ENCODE measurements around the gene RPS6KA2. TPM values are rescaled to one million over a fixed set of nuclear protein-coding genes. Genes with fewer than 3 reads are reported as not detected.
A peak's percentile ranks its signal among the peaks of the same experiment; 100 is the strongest.
"Not testable (repeated sequence)": the region's sequence is repeated elsewhere in the genome, so short reads cannot be mapped to it uniquely, and the experiment has no call there.

RPS6KA2 gene
- total RNA-seq, 1 experiment from 2014 or later, result 32.6 TPM

DNA sequence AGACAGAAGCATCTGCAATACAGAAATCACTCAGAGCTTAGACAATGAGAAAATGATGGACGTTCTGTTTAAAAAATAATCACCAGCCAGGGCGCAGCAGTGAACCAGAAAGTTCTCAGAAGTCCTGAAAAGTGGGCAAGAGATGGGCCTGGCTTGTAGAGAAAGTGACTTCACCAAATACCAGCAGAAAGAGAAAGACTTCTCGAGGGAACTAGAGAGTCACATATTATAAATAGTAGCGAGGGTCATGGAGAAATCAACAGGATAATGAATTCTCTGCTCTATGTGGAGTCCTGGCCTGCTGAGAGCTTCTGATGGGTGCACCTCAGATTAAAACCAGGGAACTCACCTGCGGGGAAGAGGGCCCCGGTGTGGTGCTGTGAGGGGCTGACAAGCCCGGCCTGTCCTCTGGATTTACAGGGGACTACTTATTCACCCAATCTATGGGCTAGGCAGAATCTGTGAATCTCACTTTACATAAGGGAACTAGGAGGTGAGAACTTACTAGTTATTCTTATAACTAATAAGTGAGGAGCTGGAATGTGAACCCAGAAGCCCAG lies 35.0 kb downstream of the RPS6KA2 start:
- no peak for DNase-seq (ENCODE audit: low spot score)

DNA sequence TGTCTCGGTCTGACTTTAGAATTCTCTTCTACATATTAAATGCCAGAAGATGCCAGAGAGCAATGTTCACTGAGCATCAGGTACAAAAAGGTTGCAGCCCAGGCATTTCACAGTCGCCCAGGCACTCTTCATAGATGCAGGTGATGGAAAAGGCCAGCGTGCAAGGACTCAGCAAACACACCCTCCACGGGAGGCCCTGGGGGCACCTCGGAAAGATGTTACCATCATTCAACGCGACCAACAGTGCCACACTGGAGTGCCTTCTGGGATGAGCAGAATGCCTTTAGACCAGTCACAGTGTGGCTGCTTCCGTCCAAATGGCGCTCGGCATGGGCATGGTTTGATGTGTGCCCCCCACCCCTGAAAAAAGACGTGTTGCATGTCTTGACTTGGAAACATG lies 36.0 kb downstream of the RPS6KA2 start:
- DNase-seq (ENCODE audit: low spot score), result no peak

DNA sequence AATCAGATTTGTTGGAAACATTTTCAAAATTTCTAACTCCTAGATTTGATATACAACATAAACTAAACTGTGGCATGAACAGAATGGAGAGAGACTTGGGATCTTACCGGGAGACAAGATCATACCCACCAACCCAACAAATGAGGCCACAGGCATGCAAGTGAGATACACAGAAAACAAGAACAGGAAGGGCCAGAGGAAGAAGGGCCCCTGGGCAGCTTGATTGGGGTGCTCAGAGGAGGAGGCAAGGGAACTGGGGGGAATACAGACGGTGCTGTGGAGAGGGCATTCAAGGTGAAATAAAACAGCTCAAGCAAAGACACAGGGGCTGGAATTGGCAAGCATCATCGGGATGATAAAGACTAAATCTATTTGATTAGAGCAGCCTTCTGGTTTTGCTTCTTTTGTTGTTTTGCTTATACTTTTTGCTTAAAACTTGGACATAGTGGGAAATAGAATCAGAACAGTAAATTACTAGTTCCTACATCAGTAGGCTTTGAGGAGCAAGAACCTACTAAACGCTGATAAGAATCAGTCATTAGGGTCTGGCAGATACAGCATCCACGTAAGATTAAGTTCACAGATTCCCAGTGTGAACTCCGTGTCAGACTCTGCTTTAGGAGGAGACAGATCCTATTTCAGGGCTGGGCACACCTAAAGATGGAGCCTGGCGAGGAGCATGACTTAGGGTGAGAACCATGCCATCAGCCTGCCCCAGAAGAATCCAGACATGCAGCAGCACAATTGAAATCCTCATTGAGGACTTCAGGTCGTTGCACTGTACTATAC lies 37.1 kb downstream of the RPS6KA2 start:
- no peak for DNase-seq (ENCODE audit: low spot score)

DNA sequence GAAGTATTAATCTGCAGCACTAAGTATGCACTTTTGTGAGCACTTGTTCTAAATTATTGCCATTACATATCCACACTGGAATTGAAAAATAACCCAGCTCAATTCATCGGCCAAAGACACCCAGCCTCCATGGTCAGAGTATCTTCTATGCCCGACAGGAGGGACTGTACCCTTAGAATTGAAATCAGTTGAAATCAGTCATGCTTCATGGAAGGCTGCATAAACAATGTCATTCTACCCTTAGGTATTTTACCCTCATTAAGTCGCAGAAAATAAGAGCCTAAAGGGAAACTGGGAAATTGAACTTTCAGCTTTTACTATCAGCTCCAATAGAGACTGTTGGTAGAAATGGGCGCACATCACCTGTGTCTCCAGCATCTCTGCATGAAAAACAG lies 37.7 kb downstream of the RPS6KA2 start:
- DNase-seq (ENCODE audit: low spot score), result no peak

DNA sequence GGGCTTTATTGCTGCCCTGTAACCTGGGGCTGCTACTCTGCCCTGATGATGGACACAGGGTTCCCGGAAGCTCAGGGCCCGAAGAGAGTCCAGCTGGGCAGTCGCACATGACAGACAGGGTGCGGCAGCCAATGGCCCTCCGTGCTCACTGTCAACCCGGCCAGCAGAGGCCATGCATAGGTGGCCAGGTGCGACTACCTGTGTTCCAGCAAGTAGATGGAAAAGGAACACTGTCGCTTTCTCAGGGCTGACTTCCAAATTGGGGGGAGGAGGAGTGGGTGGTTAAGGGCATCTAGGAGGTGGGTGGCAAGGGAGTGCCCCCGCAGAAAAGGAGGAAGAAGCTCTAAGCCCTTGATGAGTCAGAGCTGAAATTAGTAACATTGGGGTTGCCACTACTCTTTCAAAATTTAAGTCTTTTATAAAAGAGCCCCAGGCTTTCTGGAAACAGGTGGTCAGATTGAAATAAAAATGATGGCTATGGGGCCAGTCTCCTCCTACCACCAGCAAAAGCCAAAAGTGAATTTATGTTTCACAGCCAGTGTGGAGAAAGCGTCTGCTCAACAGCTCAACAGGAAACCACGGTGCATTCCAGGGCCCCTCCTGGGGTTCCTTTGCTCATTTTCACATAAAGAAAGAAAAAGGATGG lies 38.2 kb downstream of the RPS6KA2 start:
- peak; percentile 62 for DNase-seq (ENCODE audit: low spot score)

DNA sequence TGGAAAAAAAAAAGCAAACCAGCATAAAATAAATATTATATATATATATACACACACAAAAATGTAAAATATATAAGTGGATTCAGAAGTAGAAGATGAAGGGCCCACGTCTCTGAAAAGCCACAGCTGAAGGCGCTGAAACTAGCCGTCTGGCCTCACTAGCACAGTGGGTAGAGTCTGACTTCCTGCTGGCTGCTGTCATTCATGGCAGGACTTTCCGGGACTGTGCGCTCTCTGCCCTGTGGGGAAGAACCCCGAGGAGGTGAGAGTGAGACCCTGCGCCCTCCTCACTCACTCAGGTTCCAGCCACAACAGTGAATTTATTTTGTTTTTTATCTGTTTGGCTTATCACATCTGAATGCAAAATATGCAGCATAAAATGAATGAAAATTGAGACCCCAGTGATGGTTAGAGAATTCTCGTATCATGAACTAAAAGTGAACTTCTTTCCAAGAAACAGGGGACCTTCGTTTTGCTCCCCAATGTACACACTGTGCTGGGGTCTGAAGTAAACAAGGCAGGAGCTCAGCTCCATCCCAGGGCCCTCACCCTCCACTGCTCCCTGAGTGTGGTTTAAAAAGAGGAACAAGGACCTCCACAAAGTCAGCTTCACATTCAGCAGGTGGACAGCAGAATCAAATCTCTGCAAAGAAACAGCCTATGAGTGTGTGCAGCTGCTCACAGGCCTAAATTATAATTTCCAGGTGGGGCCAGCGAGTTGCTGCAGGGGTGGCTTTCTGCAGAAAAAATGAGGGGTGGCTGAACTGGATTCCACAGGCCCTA lies 39.2 kb downstream of the RPS6KA2 start:
- no peak for DNase-seq (ENCODE audit: low spot score)

DNA sequence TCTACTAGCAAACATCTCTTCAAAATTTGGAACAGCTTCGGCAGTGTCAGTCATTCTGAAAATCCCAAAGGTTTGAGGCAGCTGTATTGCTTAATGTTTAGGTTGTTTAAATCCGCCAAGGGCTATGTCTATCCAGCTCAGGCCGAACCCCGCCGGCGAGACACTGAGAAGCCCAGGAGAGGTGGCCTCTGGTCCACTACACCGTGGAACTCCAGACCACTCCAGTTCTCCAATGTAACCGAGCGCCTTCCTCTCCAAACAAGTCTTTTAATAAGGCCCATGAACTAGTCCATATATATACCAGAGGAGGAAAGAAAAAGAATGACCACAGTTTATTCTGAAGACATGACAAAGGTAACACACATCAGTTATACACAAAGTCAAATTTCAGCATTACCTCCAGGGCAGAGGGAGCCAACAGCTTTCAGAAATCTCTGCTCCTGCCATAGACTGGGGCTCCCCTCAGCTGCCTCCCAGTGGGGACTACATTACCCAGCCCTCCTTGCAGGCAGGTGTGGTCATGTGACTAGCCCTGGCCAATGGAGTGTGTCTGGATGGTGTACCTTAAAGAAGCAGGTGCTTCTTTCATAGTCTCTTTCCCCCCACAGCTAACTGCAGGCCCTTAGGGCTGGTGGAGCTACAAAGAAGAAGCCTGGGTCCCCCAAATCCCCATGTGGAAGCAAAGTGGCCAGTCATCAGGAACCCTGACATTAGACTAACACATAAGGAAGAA lies 40.5 kb downstream of the RPS6KA2 start, which contains the start of gene RAMACL:
RAMACL (minus strand) TSS at position 255 of the 733 bp plus-strand sequence; CDS start at position 54, 201 bp downstream.
- DNase-seq (ENCODE audit: low spot score), result no peak

DNA sequence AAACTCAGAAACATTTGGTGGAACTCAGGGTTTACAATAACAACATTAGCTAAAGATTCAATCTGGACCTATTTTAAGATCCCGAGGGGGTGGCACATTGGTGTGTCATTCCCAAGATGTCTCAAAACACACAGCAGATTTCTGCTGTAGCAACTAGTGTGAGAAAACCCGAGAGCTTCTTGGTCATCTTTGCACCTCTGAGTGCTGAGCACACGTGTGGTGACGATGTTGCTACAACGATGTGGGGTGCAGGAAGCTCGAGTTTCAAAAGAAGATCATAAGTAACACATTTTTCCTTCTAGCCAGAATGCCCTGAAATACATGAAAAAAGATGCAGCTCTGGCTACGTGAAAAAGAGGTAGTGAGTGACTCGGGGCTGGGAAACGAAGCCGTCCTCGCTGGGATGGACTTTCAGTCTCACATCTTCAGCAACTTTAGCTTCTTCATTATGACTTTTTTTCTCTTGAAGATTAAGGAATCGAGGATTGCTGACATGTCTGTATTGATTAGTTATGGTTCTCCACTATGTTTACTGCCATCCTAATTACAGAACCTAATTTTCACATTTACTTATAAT lies 42.1 kb downstream of the RPS6KA2 start:
- no peak for DNase-seq (ENCODE audit: low spot score)

DNA sequence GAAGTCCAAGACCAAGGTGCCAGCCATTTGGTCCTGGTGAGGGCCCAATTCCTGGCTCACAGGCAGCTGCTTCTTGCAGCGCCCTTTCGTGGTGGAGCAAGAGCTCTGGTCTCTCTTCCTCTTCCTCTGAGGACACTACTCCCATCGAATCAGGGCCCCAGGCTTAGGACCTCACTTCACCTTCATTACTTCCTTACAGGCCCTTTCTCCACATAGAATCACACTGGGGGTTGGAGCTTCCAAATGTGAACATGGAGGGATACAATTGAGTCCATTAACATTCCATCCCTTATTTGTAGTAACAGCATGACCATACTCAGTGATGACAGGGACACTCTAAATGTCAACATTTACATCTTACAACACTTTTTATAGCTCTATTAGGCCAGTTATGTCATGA lies 42.9 kb downstream of the RPS6KA2 start:
- no peak for DNase-seq (ENCODE audit: low spot score)

DNA sequence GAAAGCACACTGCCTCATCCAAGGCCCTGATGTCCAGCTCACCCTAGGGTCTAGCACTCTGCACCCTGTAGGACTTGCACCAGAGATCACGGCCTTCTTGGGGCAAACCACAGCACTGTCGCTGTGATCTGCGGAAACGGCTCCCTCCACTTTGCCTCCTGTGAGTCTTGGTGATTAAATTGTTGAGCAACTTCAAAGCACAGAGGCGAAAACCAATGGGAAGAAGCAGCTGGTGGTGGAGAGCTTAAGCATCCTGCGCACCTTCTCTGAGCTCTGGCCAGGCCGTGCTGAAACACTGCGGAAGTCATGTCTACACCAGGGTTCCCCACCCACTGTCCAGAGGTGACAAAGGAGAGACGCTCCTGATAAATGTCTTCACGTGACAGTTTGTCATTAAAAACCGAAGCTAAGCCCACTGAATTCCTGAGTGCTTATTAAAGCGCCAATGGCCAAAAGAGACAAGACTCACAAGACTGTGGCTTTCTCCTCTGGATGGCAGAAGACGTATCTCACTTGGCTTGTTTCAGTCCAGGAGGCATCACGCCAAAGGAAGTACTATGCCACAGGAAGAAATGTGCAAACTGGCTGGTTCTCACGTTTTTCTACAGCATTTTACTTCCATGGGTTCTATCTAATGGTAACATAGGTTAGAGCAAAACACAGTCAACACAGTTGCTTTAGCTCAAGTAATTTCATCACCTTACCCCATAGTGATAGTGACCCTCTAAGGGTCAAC lies 43.7 kb downstream of the RPS6KA2 start:
- no peak for DNase-seq (ENCODE audit: low spot score)

DNA sequence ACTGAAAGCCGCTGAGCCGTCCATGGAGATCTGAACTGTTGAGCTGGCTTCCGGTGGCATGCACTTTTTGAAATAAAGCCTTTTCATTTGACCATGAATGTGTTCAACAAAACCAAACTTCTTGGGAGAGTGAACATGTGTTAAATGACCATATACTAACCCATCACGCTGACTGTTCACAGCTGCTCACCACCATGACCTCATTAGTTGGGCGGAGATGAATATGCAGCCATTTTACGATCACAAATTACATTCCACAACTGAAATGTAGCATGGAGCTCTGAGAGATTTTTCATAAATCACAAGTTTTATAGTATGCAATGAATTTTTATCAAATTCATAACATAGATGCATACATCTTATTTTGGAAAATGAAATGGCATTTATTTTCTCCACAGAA lies 44.8 kb downstream of the RPS6KA2 start:
- DNase-seq (ENCODE audit: low spot score), result no peak

DNA sequence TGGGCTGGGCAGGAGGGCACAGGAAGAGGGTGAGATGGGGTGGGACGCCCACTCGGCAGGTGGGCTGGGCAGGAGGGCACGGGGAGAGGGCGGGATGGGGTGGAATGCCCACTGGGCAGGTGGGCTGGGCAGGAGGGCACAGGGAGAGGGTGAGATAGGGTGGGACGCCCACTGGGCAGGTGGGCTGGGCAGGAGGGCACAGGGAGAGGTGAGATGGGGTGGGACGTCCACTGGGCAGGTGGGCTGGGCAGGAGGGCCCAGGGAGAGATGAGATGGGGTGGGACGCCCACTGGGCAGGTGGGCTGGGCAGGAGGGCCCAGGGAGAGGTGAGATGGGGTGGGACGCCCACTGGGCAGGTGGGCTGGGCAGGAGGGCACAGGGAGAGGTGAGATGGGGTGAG lies 45.2 kb downstream of the RPS6KA2 start:
- not testable (repeated sequence) for DNase-seq (ENCODE audit: low spot score)

DNA sequence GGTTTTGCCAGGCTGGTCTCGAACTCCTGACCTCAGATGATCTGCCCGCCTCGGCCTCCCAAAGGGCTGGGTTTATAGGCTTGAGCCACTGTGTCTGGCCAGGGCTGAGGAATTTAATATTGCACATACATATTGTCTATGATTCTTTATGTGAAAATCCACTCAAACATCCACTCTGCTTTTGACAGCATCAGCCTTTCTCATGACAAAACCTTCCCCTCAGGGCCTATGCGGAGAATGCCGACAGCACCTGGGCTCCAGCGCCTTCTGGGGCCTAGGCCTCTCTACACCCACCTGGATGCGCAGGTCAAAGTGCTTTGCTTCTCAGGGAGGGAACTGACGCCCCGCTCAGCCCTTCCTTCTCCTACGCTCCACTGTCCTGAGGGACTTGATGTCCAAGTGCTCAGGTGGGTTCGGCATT lies 46.0 kb downstream of the RPS6KA2 start:
- DNase-seq (ENCODE audit: low spot score), result no peak

DNA sequence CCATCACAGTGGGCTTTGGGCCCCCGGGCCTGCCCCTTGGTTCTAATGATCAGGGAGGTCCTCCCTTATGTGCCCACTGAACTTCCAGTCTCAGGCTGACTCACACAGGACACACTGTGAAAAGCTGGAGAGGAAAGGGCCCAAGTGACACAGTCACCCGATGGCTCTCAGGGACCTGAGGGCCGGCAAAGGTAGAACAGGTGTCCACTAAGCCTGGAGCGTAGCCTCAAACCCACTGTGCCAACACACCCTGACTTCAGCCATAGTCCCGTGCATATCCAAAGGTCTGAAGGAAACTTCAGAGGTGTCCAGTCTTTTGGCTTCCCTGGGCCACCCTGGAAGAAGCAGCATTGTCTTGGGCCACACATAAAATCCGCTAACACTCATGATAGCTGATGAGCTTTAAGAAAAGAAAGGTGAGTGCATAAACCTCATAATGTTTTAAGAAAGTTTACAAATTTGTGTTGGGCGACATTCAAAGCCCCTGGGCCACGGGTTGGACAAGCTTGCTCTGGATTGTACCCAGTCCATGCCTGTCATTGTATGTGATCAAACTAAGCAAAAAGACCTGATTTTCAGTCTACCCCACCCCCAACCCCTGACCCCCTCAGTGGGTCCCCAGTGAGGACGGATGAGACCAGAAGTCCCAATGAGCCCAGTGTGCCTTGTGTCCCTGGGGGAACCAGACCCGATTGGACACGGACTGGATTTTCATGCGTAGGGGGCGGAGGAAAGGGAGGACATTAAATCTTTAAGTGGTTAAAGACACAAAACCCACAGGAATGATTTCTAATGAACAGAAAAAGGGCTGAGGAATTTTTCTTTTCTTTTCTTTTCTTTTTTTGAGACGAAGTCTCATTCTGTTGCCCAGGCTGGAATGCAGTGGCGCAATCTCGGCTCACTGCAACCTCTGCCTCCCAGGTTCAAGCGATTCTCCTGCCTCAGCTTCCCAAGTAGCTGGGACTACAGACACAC lies 46.7 kb downstream of the RPS6KA2 start:
- DNase-seq (ENCODE audit: low spot score), result no peak

DNA sequence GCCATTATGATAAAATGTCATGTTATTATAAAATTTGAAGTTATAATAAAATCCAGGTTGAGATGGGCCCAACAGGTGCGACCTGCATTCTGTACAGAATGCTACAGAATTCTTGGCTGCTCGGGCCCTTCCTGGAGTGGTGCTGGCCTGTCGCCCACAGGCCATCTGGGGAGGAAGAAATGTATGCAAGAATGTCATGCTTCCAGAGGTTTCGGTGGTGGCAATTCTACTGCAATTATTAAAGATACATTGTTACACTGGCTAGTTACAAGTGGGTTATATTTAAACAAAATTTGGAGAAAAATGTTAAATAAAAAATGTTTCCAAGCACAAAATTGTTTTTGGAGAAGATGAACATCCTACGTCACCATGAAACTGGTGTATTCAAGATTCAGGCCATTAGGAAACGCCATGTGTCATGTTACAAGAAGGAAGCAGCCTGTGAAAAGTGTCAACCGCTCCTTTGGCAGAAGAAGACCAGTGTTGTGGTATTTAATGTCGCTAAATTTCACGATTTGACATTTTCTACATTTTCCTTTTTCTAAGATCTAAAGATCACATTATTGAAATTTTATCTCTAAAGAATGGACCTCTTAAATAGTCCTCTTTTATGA lies 47.7 kb downstream of the RPS6KA2 start:
- DNase-seq (ENCODE audit: low spot score), result no peak

DNA sequence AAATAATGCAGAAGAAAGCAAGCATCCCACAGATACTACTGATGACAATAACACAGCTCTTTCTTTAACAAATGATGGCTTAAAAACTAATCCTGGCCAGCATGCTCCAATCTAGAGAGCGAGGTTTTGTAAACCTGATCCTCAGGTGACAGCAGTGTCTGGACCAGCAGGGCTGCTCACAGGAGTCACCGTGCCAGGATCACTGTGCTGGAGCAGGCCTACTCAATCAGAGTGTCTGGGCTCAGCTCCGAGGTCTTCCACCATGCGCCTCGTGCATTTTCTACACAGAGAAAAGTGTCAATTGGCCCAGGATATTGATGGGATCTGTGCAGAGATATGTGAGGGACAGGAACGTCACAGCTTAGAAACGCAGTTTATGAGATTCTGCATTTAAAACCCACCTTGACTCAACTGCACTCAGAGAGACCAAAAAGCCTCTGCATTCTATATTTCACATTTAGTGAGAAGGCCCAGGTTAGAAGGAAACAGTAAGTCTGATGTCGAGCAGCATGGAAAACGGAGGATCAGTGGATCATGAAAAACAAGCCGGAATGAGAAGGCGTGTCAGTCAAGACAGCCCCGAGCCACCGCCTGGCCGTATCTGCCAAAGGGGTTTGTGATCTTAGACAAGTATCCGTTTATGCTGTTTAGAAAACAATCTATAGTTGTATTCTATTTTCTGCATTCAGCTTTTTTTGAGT lies 48.4 kb downstream of the RPS6KA2 start:
- no peak for DNase-seq (ENCODE audit: low spot score)

DNA sequence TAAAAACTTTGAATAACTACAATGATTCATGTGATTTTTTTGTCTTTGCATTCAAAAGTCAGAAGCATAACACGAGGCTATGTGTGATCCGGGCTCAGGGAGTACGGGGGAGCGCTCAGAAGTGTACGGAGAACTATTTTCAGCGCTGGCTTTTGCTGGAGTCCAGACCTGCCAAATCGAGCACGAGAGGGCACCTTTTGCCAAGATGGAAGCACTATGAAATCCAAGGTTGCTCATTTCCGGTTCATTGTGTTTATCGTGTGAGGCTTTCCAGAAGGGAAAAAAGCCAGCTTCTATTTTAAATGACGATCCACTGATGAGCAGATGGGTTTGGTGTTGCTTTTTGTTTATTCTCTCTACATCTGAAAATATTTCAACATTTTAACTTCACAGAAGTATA lies 51.8 kb downstream of the RPS6KA2 start:
- no peak for DNase-seq (ENCODE audit: low spot score)
